Measurements from ENCODE around the gene ASPG. TPM values are rescaled to one million over a fixed set of nuclear protein-coding genes. Genes with fewer than 3 reads are reported as not detected.

The ASPG gene
- total RNA-seq, 6 donors from 2014 or later: 5.2 to 14.7 (median 12.5) TPM; not detected in 1

- WGBS, 2 donors: 74% methylated on average over 15 of the region's 16 CpGs; no CpG with 5 or more reads in 1 of the 2 donors
- TF ChIP-seq EP300 (IDR thresholded peaks at IDR 0.05): no peak
- no peak for TF ChIP-seq POLR2AphosphoS5 (IDR thresholded peaks at IDR 0.05)
- TF ChIP-seq POLR2A (IDR thresholded peaks at IDR 0.05): no peak
- no peak for TF ChIP-seq CTCF (IDR thresholded peaks at IDR 0.05)
- DNase-seq (peak in 1 of 2 donors; percentile 64), ATAC-seq (ENCODE audit: low FRiP score in 2 of 2) (no peak)
- Histone ChIP-seq H3K4me1 (peaks cover 4 to 50% (median 20%) of the 10 kb centered on the region in 4 donors), H3K27ac (no peak overlapping the region), H3K4me3 (no peak overlapping the region), H3K27me3 (no peaks in the 10 kb centered on the region), H3K36me3 (no peaks in the 10 kb centered on the region), H3K9me3 (no peaks in the 10 kb centered on the region)
Observed at GRCh38 chr14:104102282-104102914, 16.9 kb downstream of the ASPG start.

GRCh38 chr14:104103061-104103445 is 17.6 kb downstream of the ASPG start:
- peak in 1 of 2 donors; percentile 81 for DNase-seq
- Histone ChIP-seq H3K27me3 (no peaks in the 10 kb centered on the region), H3K9me3 (no peaks in the 10 kb centered on the region), H3K4me1 (peaks cover 4 to 52% (median 21%) of the 10 kb centered on the region in 4 donors), H3K36me3 (no peaks in the 10 kb centered on the region), H3K27ac (no peak overlapping the region), H3K4me3 (no peak overlapping the region)
- ATAC-seq (ENCODE audit: low FRiP score in 2 of 2): no peak
- WGBS, 2 donors: 80 to 89% methylated on average over 21 to 26 of the region's 26 CpGs
- TF ChIP-seq EP300 (IDR thresholded peaks at IDR 0.05) (no peak), POLR2A (IDR thresholded peaks at IDR 0.05) (no peak), POLR2AphosphoS5 (IDR thresholded peaks at IDR 0.05) (no peak), CTCF (IDR thresholded peaks at IDR 0.05) (no peak)

GRCh38 chr14:104103446-104104075 is 18.1 kb downstream of the ASPG start:
- 53 to 69% methylated on average over 15 to 23 of the region's 23 CpGs for WGBS, 2 donors
- ATAC-seq (ENCODE audit: low FRiP score in 2 of 2): no peak

GRCh38 chr14:104104076-104104901 is 18.8 kb downstream of the ASPG start:
- H3K4me1 ChIP-seq: peaks cover 4 to 56% (median 23%) of the 10 kb centered on the region in 4 donors
- DNase-seq (peak in 1 of 2 donors; percentile 78), ATAC-seq (ENCODE audit: low FRiP score in 2 of 2) (no peak)
- WGBS, 2 donors: 68 to 83% methylated on average over 16 to 32 of the region's 35 CpGs
- H3K27ac ChIP-seq: no peak overlapping the region
- H3K9me3 ChIP-seq: no peaks in the 10 kb centered on the region
- no peak overlapping the region for H3K4me3 ChIP-seq
- H3K27me3 ChIP-seq: no peaks in the 10 kb centered on the region
- TF ChIP-seq CTCF (IDR thresholded peaks at IDR 0.05) (no peak), POLR2AphosphoS5 (IDR thresholded peaks at IDR 0.05) (no peak), POLR2A (IDR thresholded peaks at IDR 0.05) (no peak), EP300 (IDR thresholded peaks at IDR 0.05) (no peak)
- no peaks in the 10 kb centered on the region for H3K36me3 ChIP-seq

More at GRCh38 chr14:104103446-104104075, 18.1 kb downstream of the ASPG start:
- no peaks in the 10 kb centered on the region for H3K36me3 ChIP-seq
- no peaks in the 10 kb centered on the region for H3K27me3 ChIP-seq
- peak in 1 of 2 donors; percentile 79 for DNase-seq
- H3K9me3 ChIP-seq: no peaks in the 10 kb centered on the region
- no peak overlapping the region for H3K4me3 ChIP-seq
- H3K4me1 ChIP-seq: peaks cover 4 to 57% (median 23%) of the 10 kb centered on the region in 4 donors
- no peak overlapping the region for H3K27ac ChIP-seq
- TF ChIP-seq EP300 (IDR thresholded peaks at IDR 0.05) (no peak), CTCF (IDR thresholded peaks at IDR 0.05) (no peak), POLR2AphosphoS5 (IDR thresholded peaks at IDR 0.05) (no peak), POLR2A (IDR thresholded peaks at IDR 0.05) (no peak)

All from upper lobe of left lung (tissue), 6 donors.